Gastroesophageal sphincter (tissue), 4 donors: Measurements from ENCODE around the gene SDF2L1. TPM values are rescaled to one million over a fixed set of nuclear protein-coding genes. Genes with fewer than 3 reads are reported as not detected.

Experiments
- ATAC-seq: fragments of 150-250 bp; one replicate; pipeline ENCODE4 v1.9.1; 2016; ENCODE audit warnings: mild to moderate bottlenecking, moderate library complexity
- H3K27ac ChIP-seq, 4 donors: fragments of 200-600 bp; sonication (generic) in 3 of 4; 1 replicate in 3 of 4; 2 replicates in 1 of 4; pipeline ENCODE4 v1.5.1; 2016 to 2019
- H3K27me3 ChIP-seq: fragments of 200-600 bp; sonication (generic); one replicate; pipeline ENCODE4 v1.5.1; 2019
- H3K36me3 ChIP-seq, 2 donors: fragments of 200-600 bp; sonication (generic); one replicate each; pipeline ENCODE4 v1.5.1; 2019; ENCODE audit warnings: control low read depth in 1 of 2
- H3K4me1 ChIP-seq, 3 donors: fragments of 200-600 bp; sonication (generic); 1 replicate in 2 of 3; 2 replicates in 1 of 3; pipeline ENCODE4 v1.5.1; 2016 to 2019; ENCODE audit warnings: control low read depth in 2 of 3
- H3K4me3 ChIP-seq, 2 donors: fragments of 200-600 bp; sonication (generic); one replicate each; pipeline ENCODE4 v1.5.1; 2019; ENCODE audit warnings: mild to moderate bottlenecking in 1 of 2, moderate library complexity in 1 of 2
- H3K9me3 ChIP-seq, 3 donors: fragments of 200-600 bp; sonication (generic); one replicate each; pipeline ENCODE4 v1.5.1; 2017 to 2019; ENCODE audit warnings: control low read depth in 2 of 3
- EP300 ChIP-seq: sonication (generic); formaldehyde crosslinking; IDR thresholded peaks from one replicate; pipeline ENCODE4 v1.6.1; 2017; ENCODE audit warnings: antibody characterized with exemption, mild to moderate bottlenecking
- POLR2A ChIP-seq, 2 donors: fragments of 450-650 bp; IDR thresholded peaks; one replicate each; pipeline ENCODE4 v1.6.1; 2017; ENCODE audit warnings: antibody characterized with exemption in 2 of 2, mild to moderate bottlenecking in 2 of 2, moderate library complexity in 1 of 2
- POLR2AphosphoS5 ChIP-seq: sonication (generic); formaldehyde crosslinking; IDR thresholded peaks from one replicate; pipeline ENCODE4 v1.6.1; 2017; ENCODE audit warnings: antibody characterized with exemption
- WGBS, 2 donors: methylation state at CpG; one replicate each; pipeline ENCODE4 v1.1.5; 2018; ENCODE audit warnings: low coverage in 1 of 2; 5-methylcytosine and 5-hydroxymethylcytosine counted together
- total RNA-seq, 4 donors: library from RNA; depleted of rRNA; stranded (reverse); fragments of >200 nt; gene quantifications; one replicate each; pipeline ENCODE4 v1.1.0, GENCODE V29; 2016
- TF ChIP-seq, protein P1 (sequence below), 4 experiments: fragments of 200-600 bp in 2 of 4; fragments of 450-650 bp in 2 of 4; sonication (generic) in 1 of 4; IDR thresholded peaks; one replicate each; pipeline ENCODE4 v1.5.1; 2017 to 2019; ENCODE audit warnings: antibody characterized with exemption in 4 of 4, mild to moderate bottlenecking in 2 of 4, moderate library complexity in 2 of 4

SDF2L1 gene
- total RNA-seq, 4 donors from 2014 or later = 20.7 to 44.1 (median 30.5) TPM

GRCh38 chr22:21682385-21683175, 40.5 kb downstream of the SDF2L1 start:
- no peak overlapping the region for H3K27ac ChIP-seq

DNA sequence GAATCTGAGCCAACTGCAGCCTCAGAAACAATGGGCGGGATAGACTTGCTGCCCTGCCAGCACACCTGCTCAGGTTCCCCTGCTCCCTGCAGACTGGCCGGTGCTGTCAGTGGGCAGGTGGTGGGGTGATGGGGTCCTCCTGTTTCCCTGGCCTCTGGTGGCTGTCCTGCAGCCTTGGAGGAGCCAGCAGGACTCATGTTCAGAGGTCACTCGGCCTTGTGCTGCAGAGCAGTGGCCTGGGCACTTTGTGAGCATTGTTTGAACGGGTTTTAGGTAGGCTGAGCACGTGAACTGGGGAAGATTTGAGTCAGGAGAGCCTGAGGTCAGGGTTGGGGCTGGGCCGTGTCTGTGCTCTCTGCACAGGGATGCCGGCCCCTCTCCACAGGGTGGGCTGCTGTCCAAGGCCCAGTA, 41.3 kb downstream of the SDF2L1 start:
- Histone ChIP-seq H3K4me3 (no peak overlapping the region), H3K36me3 (peaks cover 0 to 86% of the 10 kb centered on the region in 2 donors), H3K27ac (no peak overlapping the region), H3K4me1 (no peaks in the 10 kb centered on the region), H3K27me3 (no peaks in the 10 kb centered on the region), H3K9me3 (no peaks in the 10 kb centered on the region)
- TF ChIP-seq POLR2AphosphoS5 (no peak), EP300 (no peak), POLR2A (IDR thresholded peaks at IDR 0.05) (no peak)
- TF ChIP-seq, protein P1, sequence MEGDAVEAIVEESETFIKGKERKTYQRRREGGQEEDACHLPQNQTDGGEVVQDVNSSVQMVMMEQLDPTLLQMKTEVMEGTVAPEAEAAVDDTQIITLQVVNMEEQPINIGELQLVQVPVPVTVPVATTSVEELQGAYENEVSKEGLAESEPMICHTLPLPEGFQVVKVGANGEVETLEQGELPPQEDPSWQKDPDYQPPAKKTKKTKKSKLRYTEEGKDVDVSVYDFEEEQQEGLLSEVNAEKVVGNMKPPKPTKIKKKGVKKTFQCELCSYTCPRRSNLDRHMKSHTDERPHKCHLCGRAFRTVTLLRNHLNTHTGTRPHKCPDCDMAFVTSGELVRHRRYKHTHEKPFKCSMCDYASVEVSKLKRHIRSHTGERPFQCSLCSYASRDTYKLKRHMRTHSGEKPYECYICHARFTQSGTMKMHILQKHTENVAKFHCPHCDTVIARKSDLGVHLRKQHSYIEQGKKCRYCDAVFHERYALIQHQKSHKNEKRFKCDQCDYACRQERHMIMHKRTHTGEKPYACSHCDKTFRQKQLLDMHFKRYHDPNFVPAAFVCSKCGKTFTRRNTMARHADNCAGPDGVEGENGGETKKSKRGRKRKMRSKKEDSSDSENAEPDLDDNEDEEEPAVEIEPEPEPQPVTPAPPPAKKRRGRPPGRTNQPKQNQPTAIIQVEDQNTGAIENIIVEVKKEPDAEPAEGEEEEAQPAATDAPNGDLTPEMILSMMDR (IDR thresholded peaks at IDR 0.05) = no peak
- no peak for ATAC-seq
- 96% methylated on average over 4 of the region's 7 CpGs; no CpG with 5 or more reads in 1 of the 2 donors for WGBS, 2 donors

More at GRCh38 chr22:21682385-21683175, 40.5 kb downstream of the SDF2L1 start:
- WGBS, 2 donors = 97% methylated on average over 10 of the region's 20 CpGs; no CpG with 5 or more reads in 1 of the 2 donors
- TF ChIP-seq POLR2AphosphoS5 = no peak
- TF ChIP-seq, protein P1 (IDR thresholded peaks at IDR 0.05) = no peak
- no peak for TF ChIP-seq POLR2A (IDR thresholded peaks at IDR 0.05)
- TF ChIP-seq EP300 = no peak
- Histone ChIP-seq H3K4me3 (no peak overlapping the region), H3K4me1 (no peaks in the 10 kb centered on the region), H3K36me3 (peaks cover 0 to 86% of the 10 kb centered on the region in 2 donors), H3K27me3 (no peaks in the 10 kb centered on the region), H3K9me3 (no peaks in the 10 kb centered on the region)
- ATAC-seq = no peak

- Histone ChIP-seq H3K27ac (no peak overlapping the region), H3K36me3 (peaks cover 0 to 88% of the 10 kb centered on the region in 2 donors), H3K27me3 (no peaks in the 10 kb centered on the region), H3K9me3 (no peaks in the 10 kb centered on the region), H3K4me1 (peaks cover 0 to 1% (median 0%) of the 10 kb centered on the region in 3 donors), H3K4me3 (no peak overlapping the region)
- TF ChIP-seq, protein P1 (IDR thresholded peaks at IDR 0.05) = no peak
- TF ChIP-seq POLR2A (IDR thresholded peaks at IDR 0.05) = no peak
- no peak for TF ChIP-seq POLR2AphosphoS5
- TF ChIP-seq EP300 = no peak
- ATAC-seq = no peak
- WGBS, 2 donors = 86 to 87% methylated on average over 4 to 8 of the region's 19 CpGs
These were observed 42.5 kb downstream of the SDF2L1 start for GRCh38 chr22:21684492-21685163.

GRCh38 chr22:21685164-21685513, 43.0 kb downstream of the SDF2L1 start:
- H3K36me3 ChIP-seq = peaks cover 0 to 92% of the 10 kb centered on the region in 2 donors
- ATAC-seq = no peak
- H3K27me3 ChIP-seq = no peaks in the 10 kb centered on the region
- TF ChIP-seq POLR2AphosphoS5 = no peak
- TF ChIP-seq, protein P1 (IDR thresholded peaks at IDR 0.05) = no peak
- no peak overlapping the region for H3K4me3 ChIP-seq
- no peak overlapping the region for H3K27ac ChIP-seq
- H3K4me1 ChIP-seq = peaks cover 0 to 6% (median 0%) of the 10 kb centered on the region in 3 donors
- no peaks in the 10 kb centered on the region for H3K9me3 ChIP-seq
- 96% methylated on average over 4 of the region's 8 CpGs; no CpG with 5 or more reads in 1 of the 2 donors for WGBS, 2 donors
